Stimulated activated CD8-positive, alpha-beta memory T cell treated with anti-CD3 and anti-CD28 coated beads, Interleukin-12 subunit alpha, Interleukin-12 subunit beta, amount 100 ng/mL, for 1 hour (primary cell): Measurements from ENCODE around the gene IFNA6.

Experiments
- DNase-seq: peaks from one replicate; pipeline ENCODE4 v3.0.0-alpha.2; 2020; ENCODE audit warnings: low read depth

The IFNA6 gene

GRCh38 chr9:21331676-21332402, 18.8 kb downstream of the IFNA6 start:
- no peak for DNase-seq

- DNase-seq, result no peak
Observed at GRCh38 chr9:21326526-21327139, 24.1 kb downstream of the IFNA6 start.

- DNase-seq, result no peak
Observed at GRCh38 chr9:21324047-21324446, 26.6 kb downstream of the IFNA6 start.

GRCh38 chr9:21322911-21323461, 27.7 kb downstream of the IFNA6 start:
- no peak for DNase-seq

DNA sequence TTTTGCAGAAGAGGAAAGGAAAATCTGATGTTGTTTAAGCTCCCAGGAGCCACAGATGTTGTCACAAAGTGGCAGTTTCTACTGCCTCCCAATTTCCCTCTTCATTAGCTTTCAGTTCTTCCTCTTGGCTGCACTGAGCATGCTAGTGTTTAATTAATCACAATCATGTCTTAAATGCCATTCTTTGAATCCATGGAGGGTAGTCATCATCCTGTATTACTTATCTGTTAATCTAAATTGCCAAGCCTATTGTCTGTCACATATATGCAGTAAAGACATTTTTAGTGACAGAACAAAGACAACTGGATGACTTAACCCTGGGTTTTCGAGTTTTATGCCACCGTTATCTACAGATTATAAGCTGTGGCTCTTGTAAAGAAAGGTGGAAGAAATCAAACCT, 30.2 kb downstream of the IFNA6 start:
- no peak for DNase-seq

DNA sequence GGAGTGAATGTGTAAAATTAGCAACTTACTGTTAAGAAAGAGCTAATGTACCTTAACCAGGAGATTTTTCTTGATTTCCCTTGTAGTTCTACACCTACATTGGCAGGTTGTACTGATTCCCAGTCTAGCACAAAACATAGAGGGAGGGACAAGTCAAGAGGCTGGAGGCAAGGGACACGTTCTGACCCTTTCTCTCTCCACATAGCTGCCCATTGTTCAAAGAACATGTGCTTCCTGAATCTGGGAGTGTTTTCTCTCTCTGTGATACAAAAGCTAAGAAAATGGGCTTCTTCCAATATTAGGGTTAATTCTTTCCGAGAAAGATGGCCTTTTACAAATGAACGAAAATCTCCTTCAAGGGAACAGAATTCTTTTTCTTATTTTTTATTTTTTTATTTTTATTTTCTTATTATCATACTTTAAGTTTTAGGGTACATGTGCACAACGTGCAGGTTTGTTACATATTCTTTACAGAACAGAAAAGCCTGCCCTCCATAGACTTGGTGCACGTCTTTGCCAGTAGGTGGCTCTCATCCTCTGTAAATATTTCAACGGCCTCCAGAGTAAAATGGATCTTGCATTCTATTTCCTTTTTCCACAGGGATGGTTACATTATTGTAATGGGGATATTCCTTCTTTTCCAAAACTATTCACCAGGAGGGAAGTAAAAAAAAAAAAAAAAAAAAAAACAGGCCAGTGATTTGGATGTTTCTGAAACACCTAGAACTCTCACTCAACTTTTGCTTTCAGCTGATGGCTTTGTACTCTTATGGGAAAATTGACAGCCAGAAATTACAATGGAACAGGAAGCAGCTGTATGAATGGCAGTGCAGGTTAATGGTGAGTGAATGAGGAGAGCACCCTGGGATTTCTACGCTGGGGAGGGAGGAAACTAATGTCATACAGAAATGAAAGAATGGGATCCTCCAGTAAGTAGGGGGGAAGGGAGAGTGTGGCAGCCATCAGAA, 32.4 kb downstream of the IFNA6 start:
- DNase-seq, result no peak

GRCh38 chr9:21316860-21317259, 33.8 kb downstream of the IFNA6 start:
- DNase-seq, result no peak

- DNase-seq, result no peak
Observed at GRCh38 chr9:21316032-21316842, 34.5 kb downstream of the IFNA6 start.

DNA sequence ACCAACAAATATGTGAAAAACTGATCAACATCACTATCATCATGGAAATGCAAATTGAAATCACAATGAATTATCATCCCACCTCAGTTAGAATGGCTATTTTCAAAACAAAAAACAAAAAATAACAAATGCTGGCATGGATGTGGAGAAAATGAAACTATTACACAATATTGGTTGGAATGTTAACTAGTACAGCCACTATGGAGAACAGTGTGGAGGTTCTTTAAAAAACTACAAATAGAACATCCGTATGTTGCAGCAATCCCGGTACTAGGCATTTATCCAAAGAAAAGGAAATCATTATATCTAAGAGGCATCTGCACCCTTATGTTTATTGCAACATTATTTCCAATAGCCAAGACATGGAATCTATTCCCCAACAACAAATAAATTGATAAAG, 36.5 kb downstream of the IFNA6 start:
- no peak for DNase-seq

DNA sequence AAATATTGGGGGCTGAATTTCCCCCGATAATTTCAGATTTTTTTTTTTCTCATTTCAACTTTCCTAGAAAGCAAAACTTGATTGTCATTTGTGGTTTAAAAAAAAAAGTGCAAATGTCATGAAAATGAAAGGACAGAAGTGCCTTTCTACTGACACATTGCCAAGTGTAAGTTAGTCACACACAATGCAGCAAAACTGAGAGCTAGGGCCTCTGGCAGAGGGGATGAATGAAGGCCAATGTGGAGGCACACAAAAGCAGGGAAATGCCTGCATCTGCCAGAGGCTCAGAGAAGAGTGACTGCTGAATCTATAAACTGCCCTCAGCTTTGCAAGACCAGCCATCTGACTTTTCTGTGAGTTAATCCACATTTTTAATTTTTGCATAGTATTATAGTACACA, 38.8 kb downstream of the IFNA6 start:
- DNase-seq, result no peak

- DNase-seq, result no peak
Observed at GRCh38 chr9:21305213-21305612, 45.5 kb downstream of the IFNA6 start, which contains the start of gene IFNA5. IFNA5 (minus strand) TSS chr9:21305313; CDS start chr9:21305256, 57 bp downstream.
